NT2/D1 (cell line): ENCODE results near the gene KRTAP5-6.
A peak's percentile ranks its signal among the peaks of the same experiment; 100 is the strongest.

Source experiments
- DNase-seq: peaks from one replicate; pipeline ENCODE4 v3.0.0-alpha.2; 2011; ENCODE audit warnings: low read depth, low spot score
- H3K27me3 ChIP-seq: 2 replicates; pipeline ENCODE4 v1.6.0; 2011; ENCODE audit warnings: mild to moderate bottlenecking; ENCODE audit not compliant: insufficient read length, insufficient read depth
- H3K36me3 ChIP-seq: 2 replicates; pipeline ENCODE4 v1.6.1; 2011; ENCODE audit warnings: mild to moderate bottlenecking, low read length, mixed read lengths; ENCODE audit not compliant: insufficient read depth, insufficient read length
- H3K4me1 ChIP-seq: 2 replicates; pipeline ENCODE4 v1.5.1; 2011; ENCODE audit not compliant: insufficient read depth, insufficient read length
- H3K4me3 ChIP-seq: 2 replicates; pipeline ENCODE4 v1.5.1; 2011; ENCODE audit warnings: low read depth; ENCODE audit not compliant: insufficient read length
- H3K9ac ChIP-seq: 2 replicates; pipeline ENCODE4 v1.6.0; 2011; ENCODE audit warnings: low read depth; ENCODE audit not compliant: insufficient read length
- H3K9me3 ChIP-seq: 2 replicates; pipeline ENCODE4 v1.5.1; 2011; ENCODE audit warnings: mild to moderate bottlenecking, low read length; ENCODE audit not compliant: insufficient read depth
- SUZ12 ChIP-seq: IDR thresholded peaks from 2 replicates; pipeline ENCODE4 v1.6.1; 2011; ENCODE audit not compliant: insufficient read length, insufficient read depth; ENCODE audit errors: extremely low read depth
- YY1 ChIP-seq: IDR thresholded peaks from 2 replicates; pipeline ENCODE4 v1.6.1; 2011; ENCODE audit not compliant: insufficient read length, insufficient read depth
- ZNF274 ChIP-seq: IDR thresholded peaks from 2 replicates; pipeline ENCODE4 v1.6.1; 2011; ENCODE audit warnings: mild to moderate bottlenecking, low read depth, low read length

The KRTAP5-6 gene

DNA sequence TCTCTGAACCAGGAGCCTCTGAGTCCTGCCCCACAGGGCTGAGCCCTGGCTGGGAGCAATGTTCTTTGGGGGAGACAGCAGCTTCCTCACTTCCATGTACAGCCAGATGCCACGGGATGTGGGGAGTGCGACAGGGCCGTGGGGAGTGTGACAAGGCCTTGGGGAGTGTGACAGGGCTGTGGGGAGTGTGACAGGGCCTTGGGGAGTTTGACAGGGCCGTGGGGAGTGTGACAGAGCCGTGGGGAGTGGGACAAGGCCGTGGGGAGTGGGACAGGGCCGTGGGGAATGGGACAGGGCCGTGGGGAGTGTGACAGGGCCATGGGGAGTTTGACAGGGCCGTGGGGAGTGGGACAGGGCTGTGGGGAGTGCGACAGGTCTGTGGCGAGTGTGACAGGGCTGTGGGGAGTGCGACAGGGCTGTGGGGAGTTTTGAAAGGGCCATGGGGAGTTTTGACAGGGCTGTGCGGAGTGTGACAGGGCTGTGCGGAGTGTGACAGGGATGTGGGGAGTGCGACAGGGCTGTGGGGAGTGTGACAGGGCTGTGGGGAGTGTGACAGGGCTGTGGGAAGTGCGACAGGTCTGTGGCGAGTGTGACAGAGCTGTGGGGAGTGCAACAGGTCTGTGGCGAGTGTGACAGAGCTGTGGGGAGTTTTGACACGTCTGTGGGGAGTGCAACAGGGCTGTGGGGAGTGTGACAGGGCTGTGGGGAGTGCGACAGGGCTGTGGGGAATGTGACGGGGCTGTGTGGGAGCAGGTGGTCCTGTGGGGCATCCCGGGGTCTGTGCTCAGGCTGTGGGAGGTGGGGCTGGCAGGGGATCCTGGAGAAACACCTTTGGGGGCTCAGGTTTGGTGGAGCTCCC lies 6.6 kb upstream of the KRTAP5-6 start:
- Histone ChIP-seq H3K9ac (no peak overlapping the region), H3K36me3 (no peaks in the 10 kb centered on the region), H3K4me3 (no peak overlapping the region), H3K27me3 (peaks cover 3% of the 10 kb centered on the region), H3K4me1 (peaks cover 20% of the 10 kb centered on the region), H3K9me3 (no peaks in the 10 kb centered on the region)
- no peak for DNase-seq
- TF ChIP-seq SUZ12 (no peak), ZNF274 (no peak), YY1 (no peak)

GRCh38 chr11:1691026-1691877 lies 5.7 kb upstream of the KRTAP5-6 start:
- Histone ChIP-seq H3K9ac (no peak overlapping the region), H3K27me3 (peaks cover 8% of the 10 kb centered on the region)

GRCh38 chr11:1691878-1692707 lies 4.9 kb upstream of the KRTAP5-6 start:
- Histone ChIP-seq H3K27me3 (peaks cover 10% of the 10 kb centered on the region), H3K9ac (no peak overlapping the region), H3K9me3 (peaks cover 7% of the 10 kb centered on the region; the same call in 1 of the 2 replicates), H3K4me1 (peaks cover 18% of the 10 kb centered on the region), H3K36me3 (no peaks in the 10 kb centered on the region), H3K4me3 (no peak overlapping the region)
- DNase-seq, result no peak
- TF ChIP-seq ZNF274 (no peak), YY1 (no peak), SUZ12 (no peak)

More at GRCh38 chr11:1691026-1691877, 5.7 kb upstream of the KRTAP5-6 start:
- Histone ChIP-seq H3K9me3 (peaks cover 7% of the 10 kb centered on the region; the same call in 1 of the 2 replicates), H3K36me3 (no peaks in the 10 kb centered on the region), H3K4me1 (peaks cover 18% of the 10 kb centered on the region), H3K4me3 (no peak overlapping the region)
- DNase-seq, result no peak
- no peak for TF ChIP-seq SUZ12
- TF ChIP-seq YY1, result no peak
- TF ChIP-seq ZNF274, result no peak

DNA sequence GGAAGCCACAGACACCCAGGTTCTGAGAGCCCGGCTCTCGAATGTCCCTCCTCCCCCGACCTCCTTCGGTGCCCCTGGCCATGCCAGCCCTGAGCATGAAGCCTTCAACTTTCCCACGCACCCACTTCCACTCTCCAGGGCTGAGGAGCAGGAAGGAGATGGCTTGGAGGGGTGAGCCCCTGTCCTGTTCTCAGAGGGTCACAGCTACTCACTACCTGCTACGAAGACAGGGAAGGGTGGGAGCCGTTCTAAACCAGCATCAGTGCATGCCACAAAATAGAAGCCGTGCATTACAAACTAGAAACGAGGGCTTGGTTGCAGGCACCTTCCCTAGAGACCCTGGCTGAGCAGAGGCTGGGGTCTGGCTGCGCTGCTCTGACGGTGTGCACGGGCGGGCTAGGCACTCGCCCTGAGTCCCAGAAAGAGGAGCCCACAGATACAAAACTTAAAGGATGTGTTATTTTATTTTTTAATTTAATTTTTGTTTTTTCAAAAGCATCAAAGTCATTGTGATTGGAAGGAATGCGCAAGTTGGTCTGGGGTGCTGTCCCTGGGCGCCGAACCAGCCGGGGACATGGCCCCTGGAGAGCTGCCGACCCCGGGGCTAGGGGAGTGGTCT lies 4.2 kb upstream of the KRTAP5-6 start:
- peaks cover 7% of the 10 kb centered on the region; the same call in 1 of the 2 replicates for H3K9me3 ChIP-seq
- no peak for TF ChIP-seq YY1
- TF ChIP-seq ZNF274, result no peak
- TF ChIP-seq SUZ12, result no peak
- H3K4me3 ChIP-seq, result no peak overlapping the region
- H3K9ac ChIP-seq, result no peak overlapping the region
- DNase-seq, result no peak
- peaks cover 18% of the 10 kb centered on the region for H3K4me1 ChIP-seq
- H3K36me3 ChIP-seq, result no peaks in the 10 kb centered on the region
- H3K27me3 ChIP-seq, result peaks cover 10% of the 10 kb centered on the region

DNA sequence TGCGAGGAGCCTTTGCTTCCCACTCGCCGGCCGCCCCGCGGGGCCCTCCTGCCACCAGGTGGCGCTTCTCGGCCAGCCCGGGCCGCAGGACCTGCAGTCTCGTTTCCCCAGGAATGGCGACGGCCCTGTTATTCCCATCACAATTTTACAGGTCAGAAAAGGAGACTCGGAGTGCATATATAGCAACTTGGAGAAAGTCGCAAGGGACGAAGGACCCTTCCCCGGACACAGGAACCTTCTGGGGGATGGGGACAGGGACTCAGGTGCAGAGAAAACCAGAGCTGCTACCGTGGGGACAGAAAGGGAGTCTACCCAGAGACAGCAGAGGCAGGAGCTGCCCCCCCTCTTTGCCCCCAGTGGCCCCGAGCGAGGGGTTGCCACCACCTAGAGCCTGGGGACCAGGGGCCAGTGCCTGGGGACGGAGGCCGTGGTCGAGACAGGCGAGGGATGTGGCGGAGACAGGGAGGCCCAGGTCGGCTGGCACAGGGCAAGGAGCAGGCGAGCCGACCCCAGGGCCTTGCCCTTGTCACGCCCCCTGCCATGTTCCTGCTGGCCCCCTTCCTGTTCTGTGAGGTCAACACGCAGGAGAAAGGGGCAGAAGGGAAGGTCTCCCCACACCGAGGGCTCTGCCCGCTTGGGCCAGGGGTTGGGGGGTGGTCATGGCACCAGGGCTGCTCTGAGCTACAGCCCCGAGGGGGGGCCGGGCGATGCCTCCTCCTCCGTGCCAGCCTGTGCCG lies 3.5 kb upstream of the KRTAP5-6 start:
- H3K36me3 ChIP-seq, result no peaks in the 10 kb centered on the region
- H3K9ac ChIP-seq, result peak overlapping the region; percentile 93
- peak; percentile 66 for DNase-seq
- peaks cover 7% of the 10 kb centered on the region; the same call in 1 of the 2 replicates for H3K9me3 ChIP-seq
- H3K4me3 ChIP-seq, result peak overlapping the region; percentile 73
- H3K27me3 ChIP-seq, result peaks cover 10% of the 10 kb centered on the region
- H3K4me1 ChIP-seq, result peaks cover 18% of the 10 kb centered on the region
- no peak for TF ChIP-seq SUZ12
- no peak for TF ChIP-seq ZNF274
- no peak for TF ChIP-seq YY1
